NT2/D1 (cell line): ENCODE measurements around the gene BNC1.

Source experiments
- YY1 ChIP-seq: IDR thresholded peaks from 2 replicates; pipeline ENCODE4 v1.6.1; 2011; ENCODE audit not compliant: insufficient read length, insufficient read depth
- ZNF274 ChIP-seq: IDR thresholded peaks from 2 replicates; pipeline ENCODE4 v1.6.1; 2011; ENCODE audit warnings: mild to moderate bottlenecking, low read depth, low read length

GRCh38 chr15:83268147-83268546, 16.3 kb downstream of the BNC1 start:
- TF ChIP-seq ZNF274, result no peak
- no peak for TF ChIP-seq YY1
